PC-9 (cell line): Measurements from ENCODE around the gene C4BPB. TPM values are rescaled to one million over a fixed set of nuclear protein-coding genes. Genes with fewer than 3 reads are reported as not detected.

Source experiments
- BruUV-seq: library from RNA; stranded (reverse); fragments of 400-500 nt; replicated peaks from 2 replicates; lab custom pipeline; 2021; lab: Mats Ljungman, UMichigan
- CTCF ChIA-PET: fragments of 300-600 bp; sonication (Branson Sonifier 250); formaldehyde crosslinking; loops from one replicate; lab custom pipeline; 2022; ENCODE audit warnings: antibody characterized with exemption; lab: Charles Lee
- POLR2A ChIA-PET: fragments of 300-600 bp; sonication (Branson Sonifier 250); formaldehyde crosslinking; loops from one replicate; lab custom pipeline; 2022; ENCODE audit warnings: antibody characterized with exemption; ENCODE audit not compliant: unreplicated experiment; lab: Charles Lee
- DNase-seq, 2 experiments: peaks; one replicate each; pipeline versions ENCODE4 v3.0.0 to v3.0.0-alpha.2; 2015 to 2022; ENCODE audit warnings: mixed read lengths in 1 of 2
- H2AFZ ChIP-seq: fragments of 200-600 bp; sonication (generic); 2 replicates; pipeline ENCODE4 v1.8.1; 2017; ENCODE audit warnings: antibody characterized with exemption
- H3F3A ChIP-seq: fragments of 200-600 bp; sonication (generic); 2 replicates; pipeline ENCODE4 v1.8.1; 2017; ENCODE audit warnings: antibody characterized with exemption, mild to moderate bottlenecking, low read depth; ENCODE audit not compliant: insufficient read depth
- H3K27ac ChIP-seq: fragments of 200-600 bp; sonication (generic); 2 replicates; pipeline ENCODE4 v1.6.1; 2016; ENCODE audit warnings: mixed run types
- H3K27me3 ChIP-seq: fragments of 200-600 bp; sonication (generic); 2 replicates; pipeline ENCODE4 v1.6.1; 2016; ENCODE audit warnings: low read depth, mixed run types; ENCODE audit not compliant: insufficient read depth
- H3K36me3 ChIP-seq: fragments of 200-600 bp; sonication (generic); 2 replicates; pipeline ENCODE4 v1.6.1; 2016; ENCODE audit warnings: low read depth, mixed run types
- H3K4me1 ChIP-seq: fragments of 200-600 bp; sonication (generic); replicated peaks from 2 replicates; pipeline ENCODE4 v1.6.1; 2016; ENCODE audit warnings: mixed run types; ENCODE audit not compliant: insufficient read depth
- H3K4me2 ChIP-seq: fragments of 200-600 bp; sonication (generic); 2 replicates; pipeline ENCODE4 v1.6.1; 2017; ENCODE audit warnings: mixed run types
- H3K4me3 ChIP-seq: fragments of 200-600 bp; sonication (generic); 2 replicates; pipeline ENCODE4 v1.6.1; 2016; ENCODE audit warnings: mixed run types
- H3K79me2 ChIP-seq: fragments of 200-600 bp; sonication (generic); 2 replicates; pipeline ENCODE4 v1.6.1; 2017; ENCODE audit warnings: low read depth, mixed run types
- H3K9me2 ChIP-seq: fragments of 200-600 bp; sonication (generic); 2 replicates; pipeline ENCODE4 v1.8.1; 2017; ENCODE audit warnings: mild to moderate bottlenecking; ENCODE audit not compliant: insufficient read depth
- H3K9me3 ChIP-seq: fragments of 200-600 bp; sonication (generic); 2 replicates; pipeline ENCODE4 v1.8.1; 2016; ENCODE audit warnings: low read depth; ENCODE audit not compliant: insufficient read depth
- H4K20me1 ChIP-seq: fragments of 200-600 bp; sonication (generic); 2 replicates; pipeline ENCODE4 v1.8.1; 2017; ENCODE audit not compliant: insufficient read depth
- CTCF ChIP-seq: fragments of 200-600 bp; sonication (generic); conservative IDR thresholded peaks from 2 replicates; pipeline ENCODE4 v1.6.1; 2017; ENCODE audit warnings: mixed run types, antibody characterized with exemption, mild to moderate bottlenecking, moderate library complexity
- EZH2 ChIP-seq: fragments of 200-600 bp; sonication (generic); IDR thresholded peaks from 2 replicates; pipeline ENCODE4 v1.8.0; 2017; ENCODE audit warnings: antibody characterized with exemption, low read depth
- intact Hi-C: fragments of 100-400 bp; cut with micrococcal nuclease; formaldehyde crosslinking; loops from one replicate; pipeline ENCODE4 v1.10.0; 2022; ENCODE audit not compliant: unreplicated experiment
- total RNA-seq: library from RNA; stranded (reverse); gene quantifications from 2 replicates; pipeline ENCODE4 v1.2.3, GENCODE V29; 2021

Gene C4BPB
- total RNA-seq, 1 experiment from 2014 or later = 4.2 TPM

GRCh38 chr1:207145401-207146058 lies 56.9 kb downstream of the C4BPB start:
- ChIA-PET CTCF (no interaction called here), POLR2A (no interaction called here)
- Histone ChIP-seq H3K4me1 (0 out of 2 replicates have a peak, but pooled peaks cover 6% of the 10 kb centered on the region), H3K9me2 (no peaks in the 10 kb centered on the region), H4K20me1 (no peaks in the 10 kb centered on the region), H3K36me3 (no peaks in the 10 kb centered on the region), H3K27ac (no peak overlapping the region), H3K27me3 (no peaks in the 10 kb centered on the region), H3K4me3 (no peak overlapping the region), H3K4me2 (no peak overlapping the region), H2AFZ (peak overlapping the region; percentile 56), H3K9me3 (no peaks in the 10 kb centered on the region), H3K79me2 (no peaks in the 10 kb centered on the region), H3F3A (no peaks in the 10 kb centered on the region)
- no peak for DNase-seq
- BruUV-seq = no TSS peak
- intact Hi-C loops = no loop called here
- TF ChIP-seq CTCF (no peak), EZH2 (no peak)

Other genes with a start within 250 kb of the C4BPB start
- gene IL20, start 223.2 kb upstream of the C4BPB start, total RNA-seq = not detected in 2 replicates
- gene IL24, start 191.4 kb upstream of the C4BPB start, total RNA-seq = not detected in 2 replicates
- gene FCMR, start 166.9 kb upstream of the C4BPB start, total RNA-seq = 0.63 and 1.2 TPM in 2 replicates
- gene PIGR, start 142.4 kb upstream of the C4BPB start, total RNA-seq = 0.10 TPM in 1 of 2 replicates, not detected in the other
- not detected in 2 replicates for gene FCAMR, start 118.4 kb upstream of the C4BPB start, total RNA-seq
- 30.2 and 36.7 TPM in 2 replicates for gene C1orf116, start 56.1 kb upstream of the C4BPB start, total RNA-seq
- 11.2 and 12.5 TPM in 2 replicates for gene YOD1, start 37.7 kb upstream of the C4BPB start, total RNA-seq
- 16.3 and 28.0 TPM in 2 replicates for gene PFKFB2, start 35.6 kb upstream of the C4BPB start, total RNA-seq
- not detected in 2 replicates for gene C4BPA, start 15.4 kb downstream of the C4BPB start, total RNA-seq
- 45.9 and 46.4 TPM in 2 replicates for gene CD55, start 232.8 kb downstream of the C4BPB start, total RNA-seq